Activated naive CD8-positive, alpha-beta T cell treated with anti-CD3 and anti-CD28 coated beads for 36 hours (primary cell): ENCODE measurements around the gene RETREG2. TPM values are rescaled to one million over a fixed set of nuclear protein-coding genes. Genes with fewer than 3 reads are reported as not detected.
A peak's percentile ranks its signal among the peaks of the same experiment; 100 is the strongest.

Experiments used
- DNase-seq: peaks from one replicate; pipeline ENCODE4 v3.0.0; 2021
- H3K27ac Mint-ChIP-seq: one replicate; pipeline ENCODE4 v1.8.0; 2022; ENCODE audit warnings: mild to moderate bottlenecking, moderate library complexity, mixed read lengths
- H3K27me3 Mint-ChIP-seq: one replicate; pipeline ENCODE4 v1.8.0; 2022; ENCODE audit warnings: mild to moderate bottlenecking, mixed read lengths
- H3K36me3 Mint-ChIP-seq: one replicate; pipeline ENCODE4 v1.8.0; 2021; ENCODE audit warnings: mild to moderate bottlenecking, mixed read lengths
- H3K4me1 Mint-ChIP-seq: one replicate; pipeline ENCODE4 v1.8.0; 2021; ENCODE audit warnings: mixed read lengths
- H3K4me3 Mint-ChIP-seq: one replicate; pipeline ENCODE4 v1.8.0; 2022; ENCODE audit warnings: mild to moderate bottlenecking, moderate library complexity, mixed read lengths
- H3K9me3 Mint-ChIP-seq: one replicate; pipeline ENCODE4 v1.8.0; 2022; ENCODE audit warnings: mixed read lengths
- total RNA-seq, 2 experiments: library from RNA; stranded (reverse); gene quantifications; one replicate each; pipeline ENCODE4 v1.2.3, GENCODE V29; 2021

The RETREG2 gene
- total RNA-seq, 2 experiments from 2014 or later, result 54.2 to 57.7 TPM

DNA sequence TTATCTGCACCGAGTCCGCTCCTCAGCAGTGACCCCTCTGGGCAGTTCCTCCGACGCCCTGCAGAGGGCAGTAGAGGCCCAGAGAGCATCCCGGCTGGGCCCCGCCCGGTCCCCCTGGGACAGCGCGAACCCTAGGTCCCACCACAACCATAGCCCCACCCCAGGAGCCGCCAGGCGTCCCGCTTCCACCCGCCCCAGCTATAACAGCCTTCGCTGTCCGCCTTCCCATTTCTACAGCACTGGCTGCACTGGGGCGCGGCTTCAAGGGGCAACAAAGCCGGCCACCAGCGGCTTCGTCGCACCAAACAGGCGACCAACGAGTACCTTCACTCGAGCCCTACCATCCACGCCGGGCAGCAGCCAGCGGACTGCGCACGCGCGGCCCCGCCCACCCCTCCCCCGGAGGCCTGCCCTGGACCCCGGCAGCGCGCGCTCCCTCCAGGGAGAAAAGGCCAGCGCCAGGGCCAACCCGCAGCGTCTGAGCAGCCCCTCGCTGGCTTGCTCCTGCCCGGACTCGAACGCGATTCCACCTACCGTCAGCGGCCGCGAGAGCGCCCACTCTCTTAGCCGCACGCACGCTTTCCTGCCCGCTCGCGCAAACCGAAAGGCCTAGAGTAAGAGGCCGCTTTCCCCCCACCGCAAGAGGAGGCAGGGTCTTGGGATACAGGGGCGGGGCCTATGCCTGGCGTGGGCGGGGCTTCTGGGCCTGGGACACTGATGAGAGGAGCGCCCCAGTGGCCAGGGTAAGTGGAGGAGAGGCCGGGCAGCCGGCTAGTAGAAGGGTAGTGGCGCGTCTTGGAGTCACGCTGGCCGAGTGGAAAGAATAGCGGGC, 17.7 kb upstream of the RETREG2 start, which contains the start of gene NHEJ1:
Gene NHEJ1, minus strand, starts transcription at position 630 of the 832 bp plus-strand sequence. CDS start 2,453 bp downstream, outside the sequence.
- Mint-ChIP-seq H3K9me3 (no peaks in the 10 kb centered on the region), H3K27me3 (no peaks in the 10 kb centered on the region), H3K36me3 (peaks cover 4% of the 10 kb centered on the region), H3K4me1 (peaks cover 17% of the 10 kb centered on the region), H3K4me3 (peak within 1 kb of the TSS; percentile 92), H3K27ac (peak within 1 kb of the TSS; percentile 94)
- peak; percentile 91 for DNase-seq

DNA sequence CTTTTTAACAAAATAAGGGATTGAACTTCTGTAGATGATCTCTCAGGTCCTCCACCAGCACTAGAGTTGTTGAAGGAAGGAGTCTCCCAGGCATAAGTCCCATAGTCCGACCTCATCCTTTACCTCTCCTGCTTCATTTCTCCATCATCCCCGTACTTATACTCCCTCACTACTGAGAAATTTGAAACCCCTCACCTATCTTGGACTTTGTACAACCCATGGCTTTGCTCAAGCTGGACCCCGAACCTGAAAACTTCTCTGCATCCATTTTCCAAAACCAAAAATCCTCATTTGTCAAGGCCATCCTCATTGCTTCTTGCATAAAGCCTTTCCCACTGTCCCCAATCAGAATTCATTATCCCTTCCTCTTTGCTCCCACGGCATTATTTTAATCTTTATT, 17.0 kb upstream of the RETREG2 start:
- peaks cover 4% of the 10 kb centered on the region for H3K36me3 Mint-ChIP-seq
- no peaks in the 10 kb centered on the region for H3K9me3 Mint-ChIP-seq
- H3K27ac Mint-ChIP-seq, result peak overlapping the region; percentile 94

DNA sequence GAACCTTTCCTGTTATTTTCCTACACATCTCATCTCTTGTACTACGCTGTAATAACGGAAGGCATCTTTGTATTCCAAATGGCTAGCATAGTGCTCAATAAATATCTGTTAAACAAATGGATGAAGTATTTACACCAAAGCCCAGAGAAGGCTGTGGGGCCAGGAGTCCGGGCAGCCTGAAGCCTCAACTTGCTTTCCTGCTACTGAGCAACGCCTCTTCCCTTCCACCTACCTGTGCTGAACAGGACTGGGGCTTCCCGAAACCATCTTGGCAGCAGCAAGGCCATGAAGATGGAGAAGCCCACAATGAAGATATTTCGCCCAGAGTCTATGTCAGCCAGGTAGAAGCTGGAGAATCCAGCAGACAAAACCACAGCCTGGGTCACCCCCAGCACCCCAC, 14.9 kb upstream of the RETREG2 start:
- no peaks in the 10 kb centered on the region for H3K9me3 Mint-ChIP-seq
- no peak overlapping the region for H3K4me3 Mint-ChIP-seq
- peaks cover 17% of the 10 kb centered on the region for H3K4me1 Mint-ChIP-seq
- no peak for DNase-seq
- no peaks in the 10 kb centered on the region for H3K36me3 Mint-ChIP-seq
- H3K27me3 Mint-ChIP-seq, result no peaks in the 10 kb centered on the region
- H3K27ac Mint-ChIP-seq, result no peak overlapping the region

More for the DNA sequence above, 17.0 kb upstream of the RETREG2 start:
- H3K27me3 Mint-ChIP-seq, result no peaks in the 10 kb centered on the region
- peak overlapping the region; percentile 92 for H3K4me3 Mint-ChIP-seq
- H3K4me1 Mint-ChIP-seq, result peaks cover 17% of the 10 kb centered on the region
- DNase-seq, result no peak

DNA sequence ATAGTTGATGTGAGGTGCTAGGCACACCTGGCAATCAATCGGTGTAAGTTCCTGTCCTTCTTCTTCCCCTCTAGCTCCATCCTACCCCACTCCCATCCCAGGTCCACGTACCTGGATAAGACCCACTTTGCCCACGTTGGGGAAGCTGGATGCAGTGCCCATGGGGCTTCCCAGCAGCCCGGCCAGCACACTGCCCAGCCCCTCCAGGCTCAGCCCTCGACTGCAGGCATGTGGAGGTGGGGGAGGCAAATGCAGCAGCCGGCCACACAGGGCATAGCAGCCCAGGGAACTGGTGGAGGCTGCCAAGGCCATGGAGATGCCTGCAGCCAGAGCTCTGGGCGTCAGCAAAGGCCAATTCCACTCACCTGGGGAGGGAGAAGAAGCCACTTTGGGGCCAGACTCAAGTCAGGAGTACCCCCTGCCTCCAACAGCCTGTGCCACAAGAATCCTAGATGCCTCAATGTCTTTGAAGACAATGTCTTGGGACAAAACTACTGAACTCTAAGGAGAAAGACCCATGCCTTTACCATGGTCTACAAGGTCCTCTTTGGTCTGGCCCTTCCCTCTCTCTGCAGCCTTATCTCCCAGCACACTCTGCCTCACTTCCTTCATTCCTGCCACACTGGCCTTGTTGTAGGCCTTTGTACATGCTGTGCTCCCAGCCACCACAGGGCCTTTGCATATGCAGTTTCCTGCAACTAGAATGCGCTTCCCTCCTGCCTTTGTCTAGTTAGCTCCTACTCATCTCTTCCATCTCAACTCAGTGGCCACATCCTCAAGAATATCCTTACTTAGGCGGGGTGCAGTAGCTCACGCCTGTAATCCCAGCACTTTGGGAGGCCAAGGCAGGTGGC, 12.8 kb upstream of the RETREG2 start:
- Mint-ChIP-seq H3K4me3 (no peak overlapping the region), H3K4me1 (peaks cover 13% of the 10 kb centered on the region), H3K27me3 (no peaks in the 10 kb centered on the region), H3K27ac (no peak overlapping the region), H3K36me3 (no peaks in the 10 kb centered on the region), H3K9me3 (no peaks in the 10 kb centered on the region)
- DNase-seq, result no peak

DNA sequence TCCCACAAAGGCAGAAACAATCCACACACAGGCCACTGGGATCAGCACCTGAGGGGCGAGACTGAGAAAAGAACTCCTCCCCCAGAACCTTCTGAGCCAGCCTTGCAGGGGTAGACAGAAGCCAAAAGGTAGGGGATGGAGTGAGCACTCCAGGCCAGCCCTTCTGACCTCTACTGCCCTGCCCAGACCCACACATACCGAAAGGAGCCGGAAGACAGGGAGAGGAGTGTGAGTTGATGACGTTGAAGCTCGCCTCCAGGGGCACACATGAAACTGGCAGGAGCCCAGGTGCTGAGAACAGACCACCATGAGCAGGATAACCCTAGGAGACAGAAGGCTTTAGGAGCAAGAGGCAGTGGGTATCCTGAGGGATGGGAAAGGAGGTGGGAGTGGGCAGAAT, 10.1 kb upstream of the RETREG2 start:
- H3K27ac Mint-ChIP-seq, result no peak overlapping the region

DNA sequence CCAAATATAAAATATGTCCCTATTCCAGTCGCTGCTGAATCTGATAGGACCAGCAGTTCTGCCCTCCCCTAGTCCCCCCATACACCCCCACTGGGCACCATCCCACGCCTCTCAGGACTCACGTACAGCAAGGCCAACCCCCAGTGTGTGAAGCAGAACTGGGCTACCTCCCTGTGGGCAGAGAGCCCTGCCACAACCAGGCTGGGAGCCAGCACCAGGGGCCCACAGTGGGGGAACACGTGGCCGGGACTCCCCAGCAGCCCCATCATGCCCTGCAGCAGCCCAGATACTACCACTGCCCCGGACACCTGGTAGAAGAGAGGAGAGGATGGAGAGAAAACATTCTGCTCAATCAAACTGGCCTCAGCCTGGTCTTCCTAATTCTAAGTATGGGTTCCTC, 9.5 kb upstream of the RETREG2 start:
- Mint-ChIP-seq H3K27ac (peak overlapping the region; percentile 19), H3K4me1 (peaks cover 8% of the 10 kb centered on the region), H3K36me3 (peaks cover 1% of the 10 kb centered on the region), H3K4me3 (no peak overlapping the region), H3K9me3 (no peaks in the 10 kb centered on the region), H3K27me3 (no peaks in the 10 kb centered on the region)
- DNase-seq, result no peak

More for the DNA sequence above, 10.1 kb upstream of the RETREG2 start:
- Mint-ChIP-seq H3K9me3 (no peaks in the 10 kb centered on the region), H3K4me1 (peaks cover 5% of the 10 kb centered on the region), H3K36me3 (peaks cover 1% of the 10 kb centered on the region), H3K27me3 (no peaks in the 10 kb centered on the region), H3K4me3 (no peak overlapping the region)
- no peak for DNase-seq

DNA sequence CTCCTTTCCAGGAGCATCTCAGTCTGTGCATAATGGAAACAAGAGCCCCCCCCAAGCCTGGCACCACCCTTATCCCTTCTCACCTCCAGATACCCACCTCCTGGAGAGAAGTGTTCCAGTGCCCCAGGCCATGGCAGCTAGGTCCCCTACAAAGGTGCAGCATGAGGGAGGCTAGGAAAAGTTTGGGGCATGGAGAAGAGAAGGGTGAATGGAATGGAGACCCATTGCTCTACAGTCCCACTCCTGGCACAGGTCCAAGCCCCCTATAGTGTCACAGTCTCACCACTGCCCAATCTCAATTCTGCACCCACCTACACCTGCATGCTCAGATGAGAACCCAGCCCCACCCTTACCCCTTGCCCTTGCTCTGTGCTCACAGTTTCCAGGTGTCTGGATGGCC, 9.1 kb upstream of the RETREG2 start:
- Mint-ChIP-seq H3K27ac (no peak overlapping the region), H3K27me3 (no peaks in the 10 kb centered on the region), H3K9me3 (no peaks in the 10 kb centered on the region), H3K36me3 (peaks cover 2% of the 10 kb centered on the region), H3K4me1 (peaks cover 9% of the 10 kb centered on the region), H3K4me3 (no peak overlapping the region)
- DNase-seq, result no peak

DNA sequence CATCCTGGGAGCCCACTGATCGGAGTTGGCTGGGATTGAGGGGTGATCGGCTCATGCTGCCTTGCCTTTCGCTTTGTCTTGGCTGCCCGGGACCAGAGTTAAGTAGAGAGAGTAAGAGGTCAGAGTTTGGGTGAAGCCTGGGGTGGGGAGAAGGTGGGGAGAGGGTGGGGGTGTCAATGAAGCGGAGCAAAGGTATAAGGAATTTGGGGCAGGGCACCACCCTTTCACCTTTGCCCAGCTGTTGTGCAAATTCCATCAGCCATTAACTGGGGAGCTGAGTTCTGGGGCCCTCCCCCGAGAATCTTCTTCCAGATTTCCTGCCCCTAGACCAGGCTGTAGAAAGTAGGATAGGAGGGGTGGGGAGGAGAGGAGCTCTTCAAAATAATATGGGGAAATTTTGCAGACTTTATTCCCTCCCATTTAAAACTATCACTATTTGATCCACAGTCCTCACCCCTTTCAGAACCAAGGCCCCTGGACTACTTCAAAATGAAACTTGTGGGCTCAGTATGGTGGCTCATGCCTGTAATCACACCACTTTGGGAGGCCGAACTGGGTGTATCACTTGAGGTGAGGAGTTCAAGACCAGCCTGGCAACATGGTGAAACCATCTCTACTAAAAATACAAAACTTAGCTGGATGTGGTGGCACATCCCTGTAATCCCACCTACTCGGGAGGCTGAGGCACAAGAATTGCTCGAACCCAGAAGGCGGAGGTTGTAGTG, 8.0 kb upstream of the RETREG2 start, which contains the start of gene SLC23A3:
Gene SLC23A3, minus strand, starts transcription at position 100 of the 725 bp plus-strand sequence. Its CDS starts 45 bp downstream, at position 55.
- H3K4me1 Mint-ChIP-seq, result peaks cover 20% of the 10 kb centered on the region
- H3K27me3 Mint-ChIP-seq, result no peaks in the 10 kb centered on the region
- H3K27ac Mint-ChIP-seq, result no peak within 1 kb of the TSS
- DNase-seq, result no peak
- H3K36me3 Mint-ChIP-seq, result peaks cover 10% of the 10 kb centered on the region
- H3K9me3 Mint-ChIP-seq, result no peaks in the 10 kb centered on the region
- H3K4me3 Mint-ChIP-seq, result no peak within 1 kb of the TSS

DNA sequence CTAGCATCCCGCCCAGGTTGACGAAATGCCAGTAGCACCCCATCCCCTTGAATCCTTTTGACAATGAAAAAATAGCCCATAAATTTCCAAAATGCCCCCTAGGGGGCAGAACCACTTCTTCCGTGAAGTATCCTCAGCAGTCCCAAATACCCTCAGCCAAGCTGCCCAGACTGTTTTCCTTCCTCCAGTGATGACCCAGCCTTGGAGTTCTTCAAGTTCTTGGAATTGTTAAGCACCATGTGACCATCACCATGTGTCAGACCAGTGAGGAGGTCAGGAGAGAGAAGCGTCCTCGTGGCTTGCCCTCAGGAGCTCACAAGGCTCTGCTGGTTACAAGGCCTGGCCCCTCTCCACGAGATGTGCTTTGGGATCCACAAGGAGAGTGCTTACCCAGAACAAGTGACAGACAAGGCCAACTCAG, 6.8 kb upstream of the RETREG2 start:
- no peak for DNase-seq
- Mint-ChIP-seq H3K36me3 (peaks cover 10% of the 10 kb centered on the region), H3K27me3 (no peaks in the 10 kb centered on the region), H3K27ac (no peak overlapping the region), H3K4me3 (no peak overlapping the region), H3K4me1 (peaks cover 31% of the 10 kb centered on the region), H3K9me3 (no peaks in the 10 kb centered on the region)

DNA sequence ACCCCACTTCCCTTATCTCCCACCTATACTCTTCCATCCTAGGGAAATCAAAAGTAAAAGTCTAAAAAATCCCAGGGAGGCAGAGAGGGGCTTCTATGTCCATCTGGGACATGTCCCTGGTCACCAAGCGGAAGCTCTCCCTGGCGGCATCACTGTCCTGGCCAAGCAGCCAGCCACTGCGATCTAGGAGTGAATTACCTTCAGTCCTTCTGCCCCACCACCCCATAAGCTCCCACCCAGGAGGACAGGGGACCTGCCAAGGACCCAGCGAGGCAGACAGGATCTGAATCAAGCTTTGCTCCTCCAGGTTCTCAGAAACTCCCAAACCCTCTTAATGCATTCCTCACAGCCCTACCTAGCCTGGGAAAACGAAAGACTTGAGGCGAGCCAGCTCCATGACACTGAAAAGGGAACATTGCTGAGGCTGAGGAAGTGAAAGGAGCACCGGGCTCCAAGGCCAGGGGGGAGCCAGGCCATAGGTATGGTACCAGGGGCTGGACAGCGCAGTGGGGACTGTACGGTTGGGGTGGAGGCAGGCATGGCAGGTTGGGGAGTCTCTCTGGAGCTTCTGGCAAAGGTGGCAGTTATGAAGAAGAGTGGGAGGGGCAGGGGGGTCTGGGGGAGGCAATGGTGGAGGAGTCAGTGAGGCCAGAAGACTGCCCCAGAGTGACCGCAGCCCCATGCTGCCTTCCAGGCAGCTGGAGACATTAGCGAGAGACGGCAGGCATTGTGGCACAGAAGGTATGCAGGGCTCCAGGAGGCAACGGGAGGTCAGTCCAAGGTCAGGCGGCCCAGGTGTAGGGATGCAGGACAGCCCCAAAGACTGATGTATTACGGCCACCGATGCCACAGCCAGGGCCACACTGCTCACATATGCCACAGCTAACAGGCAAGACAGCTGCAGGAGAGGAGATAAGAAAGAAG, 5.6 kb upstream of the RETREG2 start:
- H3K27me3 Mint-ChIP-seq, result no peaks in the 10 kb centered on the region
- H3K9me3 Mint-ChIP-seq, result no peaks in the 10 kb centered on the region
- H3K4me1 Mint-ChIP-seq, result peaks cover 31% of the 10 kb centered on the region
- no peak overlapping the region for H3K4me3 Mint-ChIP-seq
- no peak for DNase-seq
- no peak overlapping the region for H3K27ac Mint-ChIP-seq
- H3K36me3 Mint-ChIP-seq, result peaks cover 10% of the 10 kb centered on the region

DNA sequence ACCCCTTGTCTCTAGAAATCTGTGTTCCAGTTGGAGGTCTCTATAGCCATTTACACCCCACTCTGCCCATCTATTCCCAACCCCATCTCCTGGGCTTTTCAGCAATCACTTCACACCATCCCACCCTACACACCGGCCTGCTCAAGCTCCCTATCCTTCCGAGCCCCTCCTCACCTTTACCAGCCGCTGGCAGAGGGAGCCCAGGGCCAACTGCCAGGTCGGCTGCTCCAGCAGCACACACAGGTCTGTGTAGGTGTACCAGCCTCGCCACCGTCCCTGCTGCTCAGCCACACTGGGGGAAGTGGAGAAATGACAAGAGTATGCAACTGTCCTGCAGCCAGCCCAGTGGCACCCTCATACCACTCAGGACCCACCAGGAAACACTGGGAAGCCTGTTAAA, 4.9 kb upstream of the RETREG2 start:
- no peak overlapping the region for H3K27ac Mint-ChIP-seq
- H3K36me3 Mint-ChIP-seq, result peaks cover 10% of the 10 kb centered on the region
- peaks cover 33% of the 10 kb centered on the region for H3K4me1 Mint-ChIP-seq
- no peaks in the 10 kb centered on the region for H3K9me3 Mint-ChIP-seq
- H3K4me3 Mint-ChIP-seq, result no peak overlapping the region
- no peaks in the 10 kb centered on the region for H3K27me3 Mint-ChIP-seq
- no peak for DNase-seq

DNA sequence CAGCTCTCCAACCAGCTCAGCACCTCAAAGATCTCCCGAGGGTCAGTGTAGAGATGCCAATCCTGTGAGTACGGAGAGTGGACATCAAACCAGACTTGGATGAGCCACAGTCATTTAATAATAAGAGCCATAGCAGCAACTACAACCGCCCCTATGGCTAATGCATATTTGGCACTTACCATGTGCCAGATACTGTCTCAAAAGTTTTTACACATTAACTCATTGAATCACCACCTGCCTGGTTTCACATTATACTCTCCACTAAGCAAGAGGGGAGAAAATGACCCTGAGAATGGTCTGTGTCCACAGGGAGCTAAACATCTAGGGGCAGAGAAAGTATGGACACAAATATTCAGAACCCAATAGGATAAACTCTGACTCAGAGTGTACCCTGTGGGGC, 3.9 kb upstream of the RETREG2 start:
- Mint-ChIP-seq H3K4me1 (peaks cover 36% of the 10 kb centered on the region), H3K27ac (peak overlapping the region; percentile 58)

DNA sequence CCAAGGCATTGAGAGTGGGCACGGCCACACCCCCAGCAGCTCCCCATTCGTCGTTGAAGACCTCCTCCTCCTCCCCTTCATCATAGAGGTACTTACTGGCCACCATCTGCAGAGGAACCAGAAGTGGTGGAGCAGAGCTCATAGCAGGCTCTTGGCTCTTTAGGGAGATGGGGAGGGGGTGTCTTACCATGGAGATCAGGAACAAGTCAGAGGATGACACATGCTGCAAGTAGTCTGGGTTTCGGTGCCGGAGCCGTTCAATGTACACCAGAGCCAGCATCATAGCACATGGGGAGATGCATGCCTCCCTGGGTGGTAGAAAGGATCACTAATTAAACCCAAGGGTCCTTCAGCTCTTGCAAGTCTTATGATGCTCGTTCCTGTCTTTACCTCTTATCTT, 3.3 kb upstream of the RETREG2 start:
- H3K36me3 Mint-ChIP-seq, result peaks cover 10% of the 10 kb centered on the region
- H3K27me3 Mint-ChIP-seq, result no peaks in the 10 kb centered on the region
- H3K4me1 Mint-ChIP-seq, result peaks cover 41% of the 10 kb centered on the region
- no peak overlapping the region for H3K4me3 Mint-ChIP-seq
- H3K27ac Mint-ChIP-seq, result no peak overlapping the region
- no peak for DNase-seq
- no peaks in the 10 kb centered on the region for H3K9me3 Mint-ChIP-seq

More for the DNA sequence above, 3.9 kb upstream of the RETREG2 start:
- Mint-ChIP-seq H3K36me3 (peaks cover 10% of the 10 kb centered on the region), H3K4me3 (peak overlapping the region; percentile 55), H3K9me3 (no peaks in the 10 kb centered on the region), H3K27me3 (no peaks in the 10 kb centered on the region)
- DNase-seq, result no peak

DNA sequence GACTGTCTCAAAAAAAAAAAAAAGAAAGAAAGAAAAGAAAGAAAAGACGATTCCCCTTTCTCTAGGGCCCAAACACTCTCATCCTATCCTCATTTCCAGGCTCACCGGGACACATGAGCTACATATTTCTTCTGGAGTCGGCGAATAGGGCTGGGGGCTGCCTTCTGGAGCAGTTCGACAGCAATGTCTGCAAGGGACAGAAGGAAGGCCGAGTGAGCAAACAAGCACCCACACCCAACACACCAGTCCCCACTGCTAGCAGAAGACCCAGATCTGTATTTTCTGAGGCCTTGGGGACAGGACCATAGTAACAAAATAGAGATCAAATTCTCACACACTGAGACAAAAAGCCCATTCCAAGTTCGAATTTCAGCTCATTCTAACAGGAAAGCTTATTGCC, 2.6 kb upstream of the RETREG2 start:
- peaks cover 10% of the 10 kb centered on the region for H3K36me3 Mint-ChIP-seq
- H3K27me3 Mint-ChIP-seq, result no peaks in the 10 kb centered on the region
- no peaks in the 10 kb centered on the region for H3K9me3 Mint-ChIP-seq
- DNase-seq, result no peak
- peak overlapping the region; percentile 90 for H3K4me3 Mint-ChIP-seq
- peak overlapping the region; percentile 81 for H3K27ac Mint-ChIP-seq
- H3K4me1 Mint-ChIP-seq, result peaks cover 44% of the 10 kb centered on the region
